DMS 273 treated with DMSO at 0.1 percent for 48 hours (cell line): ENCODE measurements around the gene METTL8.

Source experiments
- DNase-seq: peaks from one replicate; lab custom pipeline; 2025; lab: John Stamatoyannopoulos, UW

The METTL8 gene, protein sequence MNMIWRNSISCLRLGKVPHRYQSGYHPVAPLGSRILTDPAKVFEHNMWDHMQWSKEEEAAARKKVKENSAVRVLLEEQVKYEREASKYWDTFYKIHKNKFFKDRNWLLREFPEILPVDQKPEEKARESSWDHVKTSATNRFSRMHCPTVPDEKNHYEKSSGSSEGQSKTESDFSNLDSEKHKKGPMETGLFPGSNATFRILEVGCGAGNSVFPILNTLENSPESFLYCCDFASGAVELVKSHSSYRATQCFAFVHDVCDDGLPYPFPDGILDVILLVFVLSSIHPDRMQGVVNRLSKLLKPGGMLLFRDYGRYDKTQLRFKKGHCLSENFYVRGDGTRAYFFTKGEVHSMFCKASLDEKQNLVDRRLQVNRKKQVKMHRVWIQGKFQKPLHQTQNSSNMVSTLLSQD

DNA sequence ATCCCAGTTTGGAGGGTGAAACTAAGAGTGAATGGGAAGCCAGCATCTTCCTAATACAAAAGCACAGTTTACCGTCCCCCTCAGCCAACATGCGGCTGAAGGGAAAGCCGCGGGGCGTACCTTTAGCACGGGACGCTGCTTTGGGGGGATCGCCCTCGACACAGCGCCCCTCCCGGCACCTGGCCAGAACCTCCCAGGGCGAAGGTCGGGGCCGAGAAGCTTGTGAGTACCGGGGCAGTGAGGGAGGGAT is at the start of gene METTL8:
METTL8 (minus strand) TSS at position 228 of the 250 bp plus-strand sequence. CDS start 41,805 bp downstream, outside the sequence.
- DNase-seq = no peak

DNA sequence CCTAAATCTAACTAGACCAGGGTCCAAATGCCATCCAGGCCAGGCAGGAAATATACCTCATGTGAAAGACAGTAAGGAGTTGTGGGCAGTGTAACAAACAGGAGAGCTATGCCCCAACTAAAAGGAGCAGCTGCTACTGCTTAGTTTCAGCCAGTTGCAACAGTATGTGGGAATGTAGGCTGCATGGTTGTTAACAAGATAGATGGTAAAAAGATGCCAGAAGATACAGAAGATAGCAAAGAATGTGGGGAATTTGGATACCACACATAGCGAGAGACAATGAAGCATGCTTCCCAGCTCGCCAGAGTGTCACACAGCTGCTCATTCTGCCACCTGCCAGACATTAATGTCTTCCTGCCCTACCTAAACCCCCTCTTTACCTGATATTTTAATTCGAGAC is 49.1 kb upstream of the METTL8 start:
- DNase-seq = no peak

DNA sequence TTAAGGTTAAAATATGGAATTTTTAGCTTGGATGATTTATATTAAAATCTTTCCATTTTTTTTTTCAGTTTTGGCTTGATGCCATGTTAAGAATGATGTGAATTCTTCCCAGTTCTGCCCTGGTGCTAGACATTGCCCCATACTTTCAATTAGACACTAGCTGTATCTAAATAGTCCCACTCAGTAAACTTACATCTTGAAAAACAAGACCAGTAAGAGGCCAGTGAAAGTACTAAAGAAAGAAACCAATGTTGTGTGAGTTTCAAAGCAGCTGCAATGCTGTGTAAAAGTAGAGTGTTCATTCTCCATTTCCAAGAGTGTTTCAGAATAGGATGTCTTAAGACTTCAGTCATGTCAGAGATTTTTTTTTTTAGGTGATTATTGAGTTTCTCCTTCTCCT is 48.5 kb upstream of the METTL8 start:
- no peak for DNase-seq

DNA sequence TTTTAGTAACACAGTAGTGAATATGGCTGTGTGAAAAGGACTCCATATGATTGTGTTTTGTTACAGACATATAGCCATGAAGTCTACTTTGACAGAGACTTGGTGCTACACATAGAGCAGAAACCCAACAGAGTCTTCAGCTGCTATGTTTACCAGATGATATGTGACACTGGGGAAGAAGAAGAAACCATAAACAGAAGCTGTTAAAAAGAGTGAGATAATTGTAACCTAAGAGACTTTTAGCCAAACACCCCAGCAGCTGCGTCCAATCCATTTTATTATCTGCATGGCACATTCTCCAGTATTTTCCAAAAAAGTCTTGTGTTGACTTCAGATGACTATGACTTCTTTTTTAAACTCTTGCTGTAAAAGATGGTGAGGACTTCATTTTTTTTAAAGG is 47.1 kb upstream of the METTL8 start:
- no peak for DNase-seq

DNA sequence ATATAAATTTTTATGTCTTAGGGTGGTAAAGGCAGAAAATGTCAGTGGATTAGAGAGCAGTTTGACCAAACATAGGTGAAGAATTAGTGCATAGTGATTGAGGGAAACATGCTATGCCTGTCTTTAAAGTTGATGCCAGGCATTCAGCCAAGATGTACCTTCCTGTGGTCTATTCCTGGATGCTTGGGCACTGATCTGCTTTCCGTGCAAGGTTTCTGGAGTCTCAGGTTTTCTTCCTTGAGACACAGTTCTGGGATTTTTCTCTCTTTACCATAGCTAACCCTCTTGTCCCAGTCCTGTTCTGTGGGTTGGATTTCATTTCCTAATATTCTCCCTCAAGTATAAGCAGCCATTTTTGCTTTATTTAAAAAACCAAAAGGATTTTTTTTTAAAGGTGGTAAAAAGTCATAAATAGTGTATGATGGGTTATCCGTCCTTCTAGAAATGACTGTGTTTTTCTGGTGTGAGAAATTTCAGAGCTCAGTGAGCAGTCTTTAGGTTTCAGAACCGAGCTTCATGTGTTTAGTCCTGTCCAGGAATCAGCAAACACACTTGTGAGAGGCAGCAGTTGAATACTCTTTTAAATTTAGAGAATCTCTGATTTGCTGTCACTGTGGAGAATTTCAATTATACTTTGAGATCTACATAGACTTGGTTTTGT is 45.5 kb upstream of the METTL8 start:
- DNase-seq = no peak

DNA sequence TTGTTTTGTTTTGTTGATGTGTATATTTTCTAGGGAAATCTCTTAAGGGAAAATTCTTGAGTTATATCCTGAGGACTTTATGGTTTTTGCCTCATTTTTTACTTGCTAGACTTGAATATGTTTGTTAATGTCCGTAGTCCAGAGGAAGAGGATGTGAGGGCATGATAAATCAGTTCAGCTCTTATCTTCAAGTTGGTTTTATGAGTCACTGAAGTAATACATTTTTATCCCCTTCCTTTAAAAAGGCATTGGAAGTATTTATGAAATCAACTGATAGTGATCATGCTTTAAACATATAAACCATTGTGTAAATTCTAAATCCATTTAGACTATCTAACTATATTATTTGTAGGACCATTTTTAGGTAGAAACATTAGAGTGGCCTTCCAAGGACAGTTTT is 44.6 kb upstream of the METTL8 start:
- DNase-seq = no peak

DNA sequence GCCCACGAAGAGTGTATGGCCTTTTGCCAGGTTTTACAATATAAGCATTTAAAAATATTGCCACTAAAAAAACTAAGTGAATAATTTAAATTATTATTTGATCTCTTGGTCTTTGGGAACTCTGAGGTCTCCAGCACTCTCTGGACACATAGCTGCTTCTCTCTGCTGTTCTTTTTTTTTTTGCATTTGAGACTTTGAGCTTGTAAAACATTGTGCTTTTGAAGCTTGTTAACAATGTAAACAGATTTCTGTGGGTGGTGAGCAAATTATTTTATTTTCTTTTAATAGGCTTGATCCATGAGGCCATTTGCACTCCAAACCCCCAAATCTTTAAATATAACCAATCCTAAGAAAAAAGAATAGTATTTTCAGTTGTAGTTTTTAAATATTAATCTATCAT is 42.2 kb upstream of the METTL8 start:
- no peak for DNase-seq

DNA sequence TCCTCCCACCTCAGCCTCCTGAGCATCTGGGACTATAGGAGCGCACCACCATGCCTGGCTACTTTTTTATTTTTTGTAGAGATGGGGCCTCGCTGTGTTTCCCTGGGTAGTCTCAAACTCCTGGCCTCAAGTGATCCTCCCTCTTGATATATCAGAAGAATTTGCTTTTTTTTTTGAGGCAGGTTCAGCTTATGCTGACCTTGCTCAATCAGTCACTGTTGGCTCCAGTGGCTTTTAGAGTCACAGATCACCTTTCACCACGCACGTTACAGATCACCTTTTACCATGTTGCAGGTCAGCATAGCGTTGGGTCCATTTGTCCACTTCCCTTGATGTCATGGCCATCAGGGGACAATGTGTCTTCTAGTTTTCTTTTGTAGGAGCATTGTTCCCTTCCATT is 36.3 kb upstream of the METTL8 start:
- no peak for DNase-seq

DNA sequence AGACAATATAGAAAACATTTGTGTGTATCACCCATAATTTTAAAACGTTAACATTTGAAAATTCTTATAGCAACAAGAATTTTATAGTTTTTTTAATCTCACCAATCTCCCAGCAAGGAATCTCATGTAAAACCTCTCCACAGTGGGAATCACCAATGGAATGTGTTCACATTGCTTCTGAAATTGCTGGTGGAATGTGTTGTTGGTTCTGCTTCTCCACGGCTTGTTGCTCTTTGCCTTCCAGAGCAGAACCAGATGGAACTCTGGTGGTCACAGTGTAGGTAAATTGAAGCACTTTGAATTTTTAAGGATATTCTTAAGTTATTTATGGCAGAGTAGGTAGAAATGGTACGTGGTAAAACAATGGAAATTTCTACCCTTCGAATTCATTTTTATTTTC is 35.4 kb upstream of the METTL8 start:
- no peak for DNase-seq

DNA sequence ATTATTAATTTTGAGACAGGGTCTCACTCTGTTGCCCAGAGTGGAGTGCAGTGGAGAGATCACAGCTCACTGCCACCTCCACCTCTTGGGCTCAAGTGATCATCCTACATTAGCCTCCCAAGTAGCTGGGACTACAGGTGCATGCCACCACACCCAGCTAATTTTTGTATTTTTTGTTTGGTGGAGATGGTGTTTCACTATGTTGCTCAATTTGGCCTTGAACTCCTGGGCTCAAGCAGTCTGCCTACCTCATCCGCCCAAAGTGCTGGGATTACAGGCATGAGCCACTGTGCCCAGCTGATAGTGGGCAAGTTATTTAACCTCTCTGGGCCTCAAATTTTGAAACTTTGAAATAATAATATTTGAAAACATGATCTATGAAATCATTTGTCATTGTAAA is 26.7 kb upstream of the METTL8 start:
- DNase-seq = no peak

DNA sequence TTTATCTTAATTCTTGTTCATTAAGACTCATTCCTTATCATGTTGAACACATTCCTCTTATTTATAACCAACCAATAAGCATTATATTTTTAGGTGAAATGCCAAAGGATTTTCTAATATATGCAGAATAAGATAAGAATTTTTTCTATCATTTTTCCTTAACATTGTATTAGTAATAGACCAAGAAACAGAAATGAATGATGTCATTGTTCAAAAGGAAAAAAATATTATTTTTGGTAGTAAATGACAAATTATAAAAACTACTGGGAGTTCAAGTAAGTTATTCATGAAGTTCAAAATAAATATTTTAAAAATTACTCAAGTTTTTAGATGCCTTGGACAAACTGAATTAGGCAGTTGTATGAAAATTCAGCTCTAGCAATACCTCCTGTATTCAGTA is 25.7 kb upstream of the METTL8 start:
- DNase-seq = no peak

DNA sequence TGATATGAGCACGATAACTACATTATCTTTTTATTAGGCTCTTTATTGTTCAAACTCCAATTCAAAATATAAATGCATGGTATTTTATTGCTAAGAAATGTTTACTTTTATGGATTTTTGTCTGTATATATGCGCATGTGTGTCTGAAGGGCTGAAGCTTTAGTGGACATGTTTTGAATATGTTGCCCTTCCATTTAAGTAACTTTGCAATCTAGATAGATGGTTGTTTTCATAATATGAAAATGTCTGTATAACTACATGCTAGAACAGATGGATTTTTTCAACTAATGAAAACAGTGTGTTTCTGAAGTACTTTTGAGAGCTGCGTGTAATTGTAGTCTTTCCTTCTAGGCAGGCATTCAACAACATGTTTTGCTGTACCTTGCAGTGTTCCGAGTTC is 19.0 kb upstream of the METTL8 start:
- DNase-seq = no peak

DNA sequence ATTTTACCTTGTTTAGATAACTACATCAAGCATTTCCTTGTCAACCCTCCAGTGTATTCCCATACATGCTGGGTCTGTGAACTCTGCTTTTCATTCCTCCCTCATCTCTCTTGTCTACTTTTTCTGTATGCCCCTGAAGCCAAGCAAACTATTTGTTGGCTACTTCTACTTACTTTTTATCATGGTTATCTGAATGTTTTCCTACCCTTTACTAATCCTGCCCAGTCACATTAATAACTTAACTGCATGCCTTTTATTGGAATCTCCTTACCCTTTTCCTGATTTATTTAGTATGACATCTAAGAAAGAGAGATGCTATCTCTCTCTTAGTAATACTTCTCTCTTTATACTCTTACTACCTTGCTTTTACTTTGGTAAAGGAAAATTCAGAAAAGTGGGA is 17.3 kb upstream of the METTL8 start:
- no peak for DNase-seq

DNA sequence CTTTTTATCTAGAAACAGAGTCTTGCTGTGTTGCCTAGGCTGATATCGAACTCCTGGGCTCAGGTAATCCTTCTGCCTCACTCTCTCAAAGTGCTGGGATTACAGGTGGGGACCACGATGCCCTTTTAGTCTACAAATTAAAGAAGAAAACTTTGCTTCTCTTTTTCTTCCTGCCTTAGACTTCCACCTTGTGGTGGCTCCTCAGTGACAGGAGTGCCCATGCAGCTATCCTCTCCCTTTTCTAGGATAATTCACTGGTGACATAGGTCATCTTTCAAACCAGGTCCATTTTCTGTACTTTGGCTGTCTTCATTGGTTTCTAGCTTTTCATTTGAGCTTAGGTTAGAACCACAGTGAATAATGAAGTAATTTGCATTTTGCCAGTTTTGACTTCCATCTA is 13.9 kb upstream of the METTL8 start:
- no peak for DNase-seq

DNA sequence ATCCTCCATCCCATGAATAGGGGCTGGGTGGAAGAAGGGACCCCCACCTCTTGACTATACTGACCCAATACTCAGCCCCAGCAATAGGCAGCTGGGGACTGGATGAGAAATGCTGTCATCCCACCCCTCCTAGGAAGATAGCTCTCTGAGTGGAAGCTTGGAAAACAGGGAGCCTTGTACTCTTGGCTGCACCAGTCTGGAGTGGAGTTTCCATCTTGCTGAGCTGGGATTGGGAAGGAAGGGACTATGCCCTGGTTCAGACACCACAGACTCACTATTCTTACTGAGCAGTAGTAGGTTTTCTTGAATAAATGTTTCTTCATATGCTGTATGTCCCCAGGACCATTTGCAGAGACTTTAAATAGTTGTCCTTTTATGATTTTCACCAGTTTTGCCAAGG is 7.7 kb upstream of the METTL8 start:
- no peak for DNase-seq

DNA sequence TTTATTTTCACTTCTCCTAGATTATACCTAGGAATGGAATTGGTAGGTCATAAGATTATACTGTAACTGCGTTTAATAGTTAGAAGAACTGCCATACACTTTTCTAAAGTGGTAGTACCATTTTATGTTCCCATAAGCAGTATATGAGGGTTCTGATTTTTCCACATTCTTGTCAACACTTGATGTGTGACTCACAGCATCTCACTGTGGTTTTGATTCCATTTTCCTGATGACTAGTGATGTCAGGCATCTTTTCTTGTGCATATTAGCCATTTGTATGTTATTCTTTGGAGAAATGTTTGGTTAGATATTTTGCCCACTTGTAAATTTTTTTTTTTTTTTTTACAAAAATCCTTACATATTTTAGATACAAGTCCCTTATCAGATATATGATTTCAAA is 2.5 kb upstream of the METTL8 start:
- no peak for DNase-seq

DNA sequence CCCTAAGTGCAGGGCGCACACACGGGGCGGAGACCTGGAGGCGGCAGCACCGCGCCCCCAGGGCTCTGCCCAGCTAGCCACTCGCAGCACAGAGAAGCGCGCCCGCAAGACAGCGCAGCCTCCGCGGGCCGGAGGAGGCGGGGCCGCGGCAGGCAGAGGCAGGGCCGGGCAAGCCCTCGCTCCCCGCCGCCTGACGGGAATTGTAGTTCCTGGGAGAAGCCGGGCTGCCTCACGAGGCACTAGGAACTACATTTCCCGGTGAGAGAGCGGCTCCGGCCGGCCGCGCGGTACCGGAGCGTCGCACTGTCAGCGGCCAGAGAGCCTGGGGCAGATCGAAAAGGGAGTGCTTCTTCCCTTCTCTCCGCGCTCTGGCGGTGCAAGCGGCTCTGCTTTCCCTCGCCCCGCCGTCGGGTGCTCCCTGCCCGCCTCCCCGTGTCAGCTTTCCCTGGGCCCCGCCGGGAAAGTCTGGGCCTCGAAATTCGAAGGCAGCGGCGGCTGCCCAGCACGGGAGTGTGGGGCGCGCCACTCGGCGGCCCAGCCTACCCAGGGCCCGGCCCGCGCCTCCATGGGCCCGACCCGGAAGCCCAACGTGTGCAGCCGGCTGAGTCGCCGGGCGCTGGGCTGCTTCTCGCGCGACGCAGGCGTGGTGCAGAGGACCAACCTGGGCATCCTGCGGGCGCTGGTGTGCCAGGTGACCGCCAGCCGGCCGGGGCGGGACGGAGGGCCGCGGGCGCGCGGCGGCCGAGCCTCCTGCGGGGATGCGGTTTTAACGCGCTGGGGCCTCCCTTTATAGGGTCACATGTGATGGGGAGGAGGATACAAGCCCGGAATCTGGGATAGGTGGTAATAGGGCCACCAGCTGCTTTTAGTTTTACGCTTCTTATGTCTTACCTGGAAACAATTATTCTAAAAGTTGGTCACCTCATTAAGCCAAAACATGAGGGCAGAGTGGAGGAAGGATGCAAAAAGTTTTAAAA is 511 bp upstream of the METTL8 start, which contains the start of gene DCAF17:
DCAF17 (plus strand) TSS at position 214 of the 977 bp plus-strand sequence; CDS start at position 566, 352 bp downstream.
- DNase-seq = peak; percentile 90

DNA sequence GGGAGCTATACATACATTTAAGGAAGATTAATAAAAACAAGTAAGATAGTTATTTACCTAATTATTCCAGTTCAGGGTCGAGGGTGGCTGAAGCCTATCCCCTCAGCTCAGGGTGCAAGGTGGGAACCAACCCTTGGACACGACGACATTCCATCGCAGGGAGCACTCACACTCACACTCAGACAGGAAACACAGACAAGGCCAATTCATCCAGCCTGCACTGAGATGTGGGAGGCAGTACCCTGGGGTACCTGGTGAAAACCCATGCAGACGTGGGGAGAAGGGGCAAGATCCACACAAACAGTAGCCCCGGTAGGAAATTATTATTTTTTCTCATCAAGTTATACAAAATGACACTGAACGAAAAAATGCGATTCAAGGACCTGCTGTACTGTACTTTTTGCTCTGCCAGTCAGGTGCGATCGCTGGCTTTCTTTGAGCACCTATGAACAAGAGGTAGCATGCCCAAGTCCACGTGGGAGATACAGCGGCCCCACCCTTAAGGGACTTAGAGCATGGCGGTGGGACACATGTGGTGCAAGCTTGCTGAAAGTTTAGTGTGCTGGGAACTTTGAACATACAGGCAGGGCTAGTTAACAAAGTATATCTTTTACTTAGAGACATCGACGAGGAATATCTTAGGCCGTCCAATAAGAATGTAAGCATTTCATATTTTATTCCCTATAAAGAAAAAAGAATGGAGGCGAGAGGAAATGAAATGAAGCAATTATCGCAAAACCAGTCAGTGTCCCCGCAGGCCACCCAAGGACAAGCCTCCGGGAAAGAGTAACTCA is 624 bp downstream of the METTL8 start:
- peak; percentile 61 for DNase-seq

DNA sequence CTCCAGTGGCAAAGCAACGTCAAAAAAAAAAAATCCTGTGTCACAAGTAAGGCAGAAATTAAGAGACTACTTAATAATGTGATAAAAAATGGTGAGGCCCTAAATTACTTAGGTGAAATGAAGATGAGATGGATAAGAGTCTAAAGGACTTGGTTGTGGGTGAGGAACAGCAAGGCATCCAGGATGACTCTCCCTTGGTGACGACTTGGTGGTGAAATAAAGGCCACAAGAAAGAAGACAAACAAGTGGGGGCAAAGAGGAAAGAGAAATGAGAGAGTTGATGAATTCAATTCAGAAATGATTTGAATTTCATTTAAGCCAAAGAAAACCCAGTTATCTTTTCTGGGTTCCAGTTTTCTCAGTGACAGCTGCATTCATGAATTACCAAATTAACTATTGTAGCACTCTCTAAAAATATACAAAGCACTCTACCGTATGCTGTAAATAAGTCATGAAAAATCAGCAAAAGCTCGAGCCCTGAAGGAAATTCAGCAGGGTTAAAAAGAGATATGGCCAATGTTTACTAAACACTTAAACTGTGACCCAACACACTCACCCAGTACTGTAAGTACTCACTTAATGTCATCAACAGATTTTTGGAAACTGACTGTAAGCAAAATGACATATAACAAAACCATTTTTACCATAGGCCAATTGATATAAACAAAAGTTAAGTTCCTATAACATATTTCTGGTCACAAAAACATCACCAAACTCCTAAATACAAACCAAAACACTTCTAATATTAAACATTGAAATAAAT is 1.4 kb downstream of the METTL8 start:
- DNase-seq = no peak

DNA sequence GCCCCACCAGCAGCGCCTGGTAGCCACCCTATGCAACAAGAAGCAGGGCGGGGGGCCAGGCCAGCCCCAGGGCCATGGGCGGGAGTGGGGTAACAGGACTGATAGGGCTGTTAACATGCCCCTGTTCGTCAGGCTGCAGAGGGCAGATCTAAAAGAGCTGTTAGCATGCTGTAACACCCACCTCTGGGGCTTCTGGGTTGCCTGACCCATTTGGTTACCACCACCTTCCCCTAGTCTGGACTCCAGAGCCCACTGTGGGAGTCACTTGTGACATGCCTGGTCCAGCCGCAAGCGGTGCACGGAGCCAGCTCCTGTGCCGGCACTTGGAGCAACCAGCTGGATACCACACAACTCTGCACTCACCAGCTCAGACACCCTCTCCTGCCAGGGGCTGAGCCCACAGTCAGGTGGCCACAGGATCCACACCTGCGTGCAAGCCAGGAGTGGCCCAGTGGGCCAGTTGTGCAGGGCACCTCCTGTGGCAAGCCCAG is 2.1 kb downstream of the METTL8 start:
- no peak for DNase-seq
